ENCODE measurements around the gene RMND1. TPM values are rescaled to one million over a fixed set of nuclear protein-coding genes. Genes with fewer than 3 reads are reported as not detected.
"Not testable (repeated sequence)": the region's sequence is repeated elsewhere in the genome, so short reads cannot be mapped to it uniquely, and the experiment has no call there.

The RMND1 gene
- total and polyA plus RNA-seq, 7 donors: 8.0 to 18.3 (median 11.6) TPM

- Histone ChIP-seq H3K4me3 (no peak overlapping the region), H3K27ac (peak overlapping the region; percentile 100), H3K27me3 (ENCODE audit: insufficient read depth in 3 of 3, low read length in 2 of 3) (no peaks in the 10 kb centered on the region), H3K9me3 (no peaks in the 10 kb centered on the region), H3K4me1 (peaks cover 43% of the 10 kb centered on the region), H3K36me3 (ENCODE audit: insufficient read depth in 1 of 2, low read depth in 1 of 2) (peaks cover 0 to 15% of the 10 kb centered on the region in 2 donors)
- ATAC-seq (no peak), DNase-seq (no peak)
- no peak for TF ChIP-seq CTCF (IDR thresholded peaks at IDR 0.05)
- WGBS, 3 donors: 90 to 100% (median 93%) methylated on average over 2 of the region's 2 CpGs
- intact Hi-C loops (cut with DNase I): no loop called here
These were observed 63.7 kb downstream of the RMND1 start for GRCh38 chr6:151388236-151388635.

- no peak for TF ChIP-seq CTCF (IDR thresholded peaks at IDR 0.05)
- H3K27ac ChIP-seq: peak overlapping the region; percentile 100
- intact Hi-C loops (cut with DNase I): no loop called here
- H3K4me1 ChIP-seq: peaks cover 35% of the 10 kb centered on the region
- H3K36me3 ChIP-seq (ENCODE audit: insufficient read depth in 1 of 2, low read depth in 1 of 2): peaks cover 0 to 15% of the 10 kb centered on the region in 2 donors
- H3K9me3 ChIP-seq: no peaks in the 10 kb centered on the region
- no peak overlapping the region for H3K4me3 ChIP-seq
- ATAC-seq (no peak), DNase-seq (no peak)
- H3K27me3 ChIP-seq (ENCODE audit: insufficient read depth in 3 of 3, low read length in 2 of 3): no peaks in the 10 kb centered on the region
- WGBS, 3 donors: 88 to 94% (median 94%) methylated on average over 11 of the region's 11 CpGs
These were observed 64.6 kb downstream of the RMND1 start for GRCh38 chr6:151387175-151387970.

- no peaks in the 10 kb centered on the region for H3K9me3 ChIP-seq
- no peak for TF ChIP-seq CTCF (IDR thresholded peaks at IDR 0.05)
- peaks cover 37% of the 10 kb centered on the region for H3K4me1 ChIP-seq
- intact Hi-C loops (cut with DNase I): no loop called here
- H3K27me3 ChIP-seq (ENCODE audit: insufficient read depth in 3 of 3, low read length in 2 of 3): no peaks in the 10 kb centered on the region
- DNase-seq (no peak), ATAC-seq (no peak)
- WGBS, 3 donors: 70 to 93% (median 71%) methylated on average over 1 of the region's 1 CpG
- H3K27ac ChIP-seq: no peak overlapping the region
- H3K4me3 ChIP-seq: no peak overlapping the region
- H3K36me3 ChIP-seq (ENCODE audit: insufficient read depth in 1 of 2, low read depth in 1 of 2): peaks cover 0 to 15% of the 10 kb centered on the region in 2 donors
These were observed 66.7 kb downstream of the RMND1 start for GRCh38 chr6:151385177-151385576.

GRCh38 chr6:151384151-151384550, 67.8 kb downstream of the RMND1 start:
- Histone ChIP-seq H3K4me1 (peaks cover 39% of the 10 kb centered on the region), H3K36me3 (ENCODE audit: insufficient read depth in 1 of 2, low read depth in 1 of 2) (peaks cover 0 to 15% of the 10 kb centered on the region in 2 donors), H3K4me3 (no peak overlapping the region), H3K27ac (no peak overlapping the region), H3K27me3 (ENCODE audit: insufficient read depth in 3 of 3, low read length in 2 of 3) (no peaks in the 10 kb centered on the region), H3K9me3 (no peaks in the 10 kb centered on the region)
- no peak for TF ChIP-seq CTCF (IDR thresholded peaks at IDR 0.05)
- no peak for ATAC-seq
- DNase-seq: no peak
- intact Hi-C loops (cut with DNase I): no loop called here
- 68 to 83% (median 82%) methylated on average over 5 of the region's 5 CpGs for WGBS, 3 donors

- H3K27me3 ChIP-seq (ENCODE audit: insufficient read depth in 3 of 3, low read length in 2 of 3); intact Hi-C loops (cut with DNase I); H3K27ac ChIP-seq; H3K4me3 ChIP-seq; H3K9me3 ChIP-seq; H3K36me3 ChIP-seq (ENCODE audit: insufficient read depth in 1 of 2, low read depth in 1 of 2); DNase-seq; ATAC-seq: not testable (repeated sequence)
- H3K4me1 ChIP-seq: peaks cover 23% of the 10 kb centered on the region
- WGBS, 3 donors: 96 to 98% (median 97%) methylated on average over 9 of the region's 9 CpGs
These were observed 69.3 kb downstream of the RMND1 start for GRCh38 chr6:151382631-151383030.
